NCI-H2227 (cell line): ENCODE measurements around the gene ADSS1.
"Not testable (repeated sequence)": the region's sequence is repeated elsewhere in the genome, so short reads cannot be mapped to it uniquely, and the experiment has no call there.

Source experiments
- DNase-seq: peaks from one replicate; lab custom pipeline; 2025; ENCODE audit not compliant: unreplicated experiment; lab: John Stamatoyannopoulos, UW

Gene ADSS1

DNA sequence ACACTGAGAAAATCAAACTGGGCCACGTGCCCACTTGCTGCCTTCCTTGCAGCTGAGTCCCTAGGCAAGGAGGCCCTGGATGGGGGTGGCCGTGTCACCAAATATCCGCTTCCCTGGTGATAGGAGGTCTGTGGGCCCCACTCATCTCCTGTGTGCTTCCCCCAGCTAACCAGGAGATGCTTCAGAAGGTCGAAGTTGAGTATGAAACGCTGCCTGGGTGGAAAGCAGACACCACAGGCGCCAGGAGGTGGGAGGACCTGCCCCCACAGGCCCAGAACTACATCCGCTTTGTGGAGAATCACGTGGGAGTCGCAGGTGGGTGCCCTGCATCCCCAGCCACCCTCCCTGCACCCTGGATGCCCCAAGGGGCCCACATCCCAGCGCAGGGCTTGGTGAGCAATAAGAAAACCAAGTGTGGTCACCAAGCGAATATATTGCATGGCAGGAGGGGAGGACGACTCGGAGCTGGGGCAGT is 22.1 kb downstream of the ADSS1 start:
- no peak for DNase-seq

DNA sequence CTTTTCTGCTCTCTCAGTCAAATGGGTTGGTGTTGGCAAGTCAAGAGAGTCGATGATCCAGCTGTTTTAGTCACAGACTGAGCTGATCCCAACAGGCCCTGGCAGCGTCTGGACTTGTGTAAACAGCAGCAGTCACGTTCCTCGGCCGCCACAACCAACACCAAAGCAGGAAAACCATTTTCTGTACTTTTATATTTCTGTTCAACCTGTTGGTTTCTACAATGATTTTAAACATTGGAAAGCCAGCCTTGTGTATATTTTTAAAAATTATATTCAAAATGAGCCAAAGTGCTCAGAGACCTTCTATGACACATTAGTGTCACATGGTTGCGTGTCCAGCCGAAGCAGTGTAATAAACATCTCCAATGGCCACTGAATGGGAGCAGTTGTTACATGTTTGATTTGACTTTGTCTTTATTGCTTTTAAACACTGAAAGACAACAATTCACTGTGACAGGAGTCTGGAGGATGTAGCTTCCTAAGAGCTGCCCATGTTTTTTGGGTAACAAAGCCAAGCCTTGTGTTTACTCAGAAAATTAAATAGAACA is 23.0 kb downstream of the ADSS1 start:
- no peak for DNase-seq

DNA sequence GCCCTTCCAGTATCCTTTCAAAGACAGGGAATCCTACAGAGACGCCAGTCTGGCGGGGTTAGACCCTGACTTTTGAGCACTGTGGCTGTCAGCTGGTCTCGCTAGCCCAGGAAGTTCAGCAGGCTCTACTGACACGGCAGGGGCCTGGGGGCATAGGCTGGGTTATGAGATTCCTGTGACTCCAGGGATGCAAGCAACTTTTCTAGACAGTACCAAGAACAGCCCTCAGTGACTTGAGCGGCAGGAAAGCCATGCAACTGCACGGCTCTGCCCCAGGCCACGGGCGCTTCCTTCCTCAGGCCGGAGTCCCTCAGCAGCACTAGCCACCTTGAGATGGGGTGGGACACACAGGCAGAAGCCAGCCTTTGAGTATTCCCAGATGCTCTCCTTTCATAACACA is 23.8 kb downstream of the ADSS1 start:
- no peak for DNase-seq

DNA sequence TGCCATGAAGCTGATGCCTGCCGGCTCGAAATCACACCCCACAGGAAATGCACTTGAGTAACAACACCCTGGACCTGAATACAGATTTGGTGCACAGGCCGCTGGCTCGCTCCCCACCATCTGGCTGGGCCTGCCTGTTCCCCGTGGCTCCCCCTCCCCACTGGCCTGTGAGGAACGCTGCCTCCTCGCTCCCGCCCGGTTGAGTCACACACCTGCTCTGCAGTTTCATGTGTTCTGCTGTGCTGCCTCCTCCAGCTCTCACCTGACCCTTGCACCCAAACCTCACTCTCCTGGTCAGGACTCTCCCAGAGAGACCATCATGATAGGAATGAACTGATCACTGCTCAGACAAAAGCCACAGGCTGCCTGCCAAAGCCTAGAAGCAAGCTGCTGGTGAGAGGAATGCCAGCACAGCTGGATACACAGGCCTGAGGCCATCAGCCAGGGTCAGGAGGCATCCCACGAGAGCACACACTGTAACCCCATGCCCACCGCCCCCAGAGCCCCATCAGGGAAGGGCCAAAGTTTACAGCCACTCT is 25.2 kb downstream of the ADSS1 start:
- DNase-seq, result no peak

DNA sequence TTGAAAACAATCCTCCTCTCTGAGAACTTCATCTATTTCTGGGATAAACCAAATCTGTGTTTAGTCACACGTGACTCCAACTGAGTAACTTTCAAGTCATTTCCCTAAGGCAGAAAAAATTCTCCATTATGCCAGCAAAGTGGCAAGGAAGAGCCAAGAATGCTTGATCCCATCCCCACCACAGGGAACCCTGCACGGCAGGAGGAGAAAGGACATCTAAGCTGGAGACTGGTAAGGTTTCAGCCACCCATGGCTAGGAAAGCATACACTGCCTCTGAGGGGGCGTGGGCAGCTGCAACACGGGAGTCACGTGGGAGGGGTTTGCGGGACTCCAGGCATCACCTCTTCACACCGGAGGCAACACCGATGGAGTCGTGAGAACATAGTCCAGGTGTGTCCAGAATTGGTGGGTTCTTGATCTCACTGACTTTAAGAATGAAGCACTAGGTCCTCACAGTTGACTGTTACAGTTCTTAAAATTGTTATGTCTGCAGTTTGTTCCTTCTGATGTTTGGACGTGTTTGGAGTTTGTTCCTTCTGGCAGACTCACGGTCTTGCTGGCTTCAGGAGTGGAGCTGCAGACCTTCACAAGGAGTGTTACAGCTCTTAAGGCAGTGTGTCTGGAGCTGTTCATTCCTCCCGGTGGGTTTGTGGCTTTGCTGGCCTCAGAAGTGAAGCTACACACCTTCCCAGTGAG is 26.2 kb downstream of the ADSS1 start:
- no peak for DNase-seq

DNA sequence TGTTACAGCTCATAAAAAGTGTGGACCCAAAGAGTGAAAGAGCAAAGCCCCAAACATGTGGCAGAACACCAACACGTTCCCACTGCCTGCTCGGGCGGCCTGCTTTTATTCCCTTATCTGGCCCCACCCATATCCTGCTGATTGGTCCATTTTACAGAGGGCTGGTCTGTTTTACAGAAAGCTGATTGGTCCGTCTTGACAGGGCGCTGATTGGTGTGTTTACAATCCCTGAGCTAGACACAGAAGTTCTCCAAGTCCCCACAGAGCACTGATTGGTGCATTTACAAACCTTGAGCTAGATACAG is 26.7 kb downstream of the ADSS1 start:
- not testable (repeated sequence) for DNase-seq

DNA sequence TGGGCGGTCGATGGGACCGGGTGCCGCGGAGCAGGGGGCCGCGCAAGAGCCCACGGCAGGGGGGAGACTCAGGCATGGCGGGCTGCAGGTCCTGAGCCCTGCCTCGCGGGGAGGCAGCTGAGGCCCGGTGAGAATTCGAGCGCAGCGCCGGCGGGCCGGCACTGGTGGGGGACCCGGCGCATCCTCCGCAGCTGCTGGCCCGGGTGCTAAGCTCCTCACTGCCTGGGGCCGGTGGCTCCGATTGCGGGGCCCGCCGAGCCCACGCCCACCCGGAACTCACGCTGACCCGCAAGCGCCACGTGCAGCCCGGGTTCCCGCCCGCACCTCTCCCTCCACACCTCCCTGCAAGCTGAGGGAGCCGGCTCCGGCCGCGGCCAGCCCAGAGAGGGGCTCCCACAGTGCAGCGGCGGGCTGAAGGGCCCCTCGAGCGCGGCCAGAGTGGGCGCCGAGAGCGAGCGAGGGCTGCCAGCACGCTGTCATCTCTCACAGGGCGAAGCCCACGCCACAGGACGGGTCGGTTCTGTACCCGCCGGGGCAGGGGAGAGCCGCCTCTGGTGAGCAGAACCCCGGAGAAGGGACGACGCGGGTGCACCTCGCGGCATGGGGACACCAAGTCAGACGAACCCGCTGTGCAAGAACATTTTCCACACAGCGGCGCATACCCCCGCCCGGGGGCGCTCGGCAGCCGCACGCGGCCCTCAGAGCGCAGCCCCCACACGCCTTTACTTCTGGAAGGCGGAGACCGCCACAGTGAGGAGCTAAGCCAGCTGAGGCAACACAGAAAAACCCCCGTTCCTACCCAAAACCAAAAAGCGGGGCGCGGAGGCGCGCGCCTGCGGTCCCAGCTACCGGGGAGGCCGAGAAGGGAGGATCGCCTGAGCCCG is 27.8 kb downstream of the ADSS1 start:
- DNase-seq, result peak; percentile 51

DNA sequence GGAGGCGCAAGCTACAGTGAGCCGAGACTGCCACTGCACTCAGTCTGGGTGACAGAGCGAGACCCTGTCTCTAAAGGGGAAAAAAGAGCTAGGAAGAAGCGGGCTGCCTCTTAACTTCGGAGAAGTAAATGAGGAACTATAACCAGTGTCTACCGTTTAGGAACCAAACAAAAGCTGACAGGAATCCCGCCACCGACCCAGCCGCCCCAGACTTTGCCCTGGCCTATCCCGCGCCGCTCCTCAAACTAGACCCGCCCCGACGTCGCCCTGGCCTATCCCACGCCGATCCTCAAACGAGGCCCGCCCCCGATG is 28.4 kb downstream of the ADSS1 start:
- DNase-seq, result no peak

DNA sequence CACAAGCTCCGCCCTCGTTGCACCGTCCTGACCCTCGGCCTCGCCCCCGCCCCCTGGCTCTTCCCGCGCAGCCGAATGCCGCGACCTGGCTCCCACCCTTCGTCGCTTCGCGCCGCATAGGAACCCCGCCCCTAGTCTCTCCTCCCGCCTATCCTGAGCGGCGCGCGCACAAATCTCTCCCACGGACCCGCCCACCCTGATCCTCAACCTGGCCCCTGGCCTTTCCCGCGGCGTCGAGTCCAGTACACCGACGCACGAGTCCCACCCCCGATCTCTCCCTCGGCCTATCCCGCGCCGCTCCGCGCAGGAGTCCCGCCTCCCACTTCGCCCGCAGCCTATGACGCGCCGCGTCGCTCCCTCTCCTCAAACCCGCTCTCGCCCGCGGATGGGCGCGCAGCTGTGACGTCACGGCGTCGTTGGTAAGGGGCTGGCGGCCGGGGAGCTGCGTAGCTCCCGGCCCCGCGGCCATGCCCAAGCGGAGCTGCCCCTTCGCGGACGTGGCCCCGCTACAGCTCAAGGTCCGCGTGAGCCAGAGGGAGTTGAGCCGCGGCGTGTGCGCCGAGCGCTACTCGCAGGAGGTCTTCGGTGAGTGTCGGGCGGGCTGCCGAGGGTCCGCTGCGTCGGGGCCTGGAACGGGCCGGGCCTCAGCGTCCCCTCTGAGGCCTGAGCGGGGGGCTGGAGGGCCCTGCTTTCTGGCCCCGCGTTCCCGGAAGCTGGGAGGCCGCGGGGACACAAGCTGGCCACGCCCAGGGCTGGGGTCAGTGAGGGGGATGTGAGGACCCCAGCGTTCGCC is 28.9 kb downstream of the ADSS1 start, which contains the start of gene SIVA1:
TSS of gene SIVA1 (plus strand) at position 413 of the 793 bp plus-strand sequence. CDS start at position 468, 55 bp downstream.
- DNase-seq, result peak; percentile 100

DNA sequence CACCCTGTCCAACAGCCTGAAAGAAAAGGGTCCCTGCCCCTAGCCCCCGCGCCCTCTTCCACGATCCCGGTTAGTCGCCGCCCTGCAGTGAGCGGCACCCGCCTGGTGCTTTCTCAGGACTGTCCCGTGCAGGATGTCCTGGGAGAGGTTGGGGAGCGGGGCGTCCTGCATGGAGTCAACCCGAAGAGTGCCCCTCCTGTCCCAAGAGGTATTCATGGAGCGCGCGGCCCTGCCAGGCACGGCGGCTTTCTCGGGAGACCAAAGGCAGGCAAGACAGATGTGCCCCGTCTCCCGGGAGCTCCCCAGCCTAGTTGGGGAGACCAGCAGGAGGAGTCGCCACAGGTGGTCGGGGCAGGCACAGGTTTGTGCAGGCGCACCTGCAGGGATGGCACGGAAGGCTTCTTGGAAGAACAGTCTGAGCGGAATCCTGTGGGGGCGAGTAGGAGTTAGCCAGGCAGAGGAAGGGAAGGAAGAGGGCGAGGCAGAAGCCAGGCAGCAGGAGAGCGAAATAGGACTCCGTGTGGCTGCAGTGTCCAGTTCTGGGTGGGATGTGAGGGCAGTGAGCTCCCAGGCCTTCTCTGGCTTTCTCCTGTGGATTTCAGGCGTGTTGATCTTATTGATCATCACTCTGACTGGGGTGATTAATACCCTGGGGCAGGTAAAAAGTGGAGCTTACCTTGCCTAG is 29.6 kb downstream of the ADSS1 start:
- DNase-seq, result peak; percentile 45

DNA sequence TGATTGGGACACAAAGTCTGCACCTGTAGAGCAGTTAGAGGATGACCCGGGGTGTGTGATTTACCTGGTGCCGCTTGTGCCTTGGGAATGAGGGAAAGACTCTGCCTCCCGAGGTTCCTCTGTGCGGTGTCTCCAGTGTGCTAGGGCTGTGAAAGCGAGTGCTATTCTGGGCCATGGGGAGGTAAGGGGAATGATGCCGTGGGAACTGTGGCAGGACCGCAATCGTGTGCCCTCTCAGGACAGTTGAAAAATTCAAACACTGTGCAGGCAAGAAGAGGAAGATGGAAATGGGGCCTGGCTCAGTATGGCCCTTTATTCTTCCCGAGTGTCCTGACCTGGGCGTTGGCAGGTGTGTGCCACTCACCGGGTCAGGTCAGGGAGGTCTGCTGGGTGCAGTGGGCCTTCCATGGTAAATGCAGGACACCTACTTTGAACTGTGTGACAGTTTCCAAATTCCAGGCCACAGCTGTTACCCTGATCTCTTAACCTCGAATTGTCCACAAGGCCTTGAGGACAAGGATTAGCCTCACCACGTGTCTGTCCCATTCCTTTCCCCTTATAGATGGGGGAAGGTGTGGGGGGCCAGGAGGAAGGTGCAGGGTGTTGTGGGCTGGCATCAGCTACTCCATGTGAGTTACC is 30.3 kb downstream of the ADSS1 start:
- DNase-seq, result no peak

DNA sequence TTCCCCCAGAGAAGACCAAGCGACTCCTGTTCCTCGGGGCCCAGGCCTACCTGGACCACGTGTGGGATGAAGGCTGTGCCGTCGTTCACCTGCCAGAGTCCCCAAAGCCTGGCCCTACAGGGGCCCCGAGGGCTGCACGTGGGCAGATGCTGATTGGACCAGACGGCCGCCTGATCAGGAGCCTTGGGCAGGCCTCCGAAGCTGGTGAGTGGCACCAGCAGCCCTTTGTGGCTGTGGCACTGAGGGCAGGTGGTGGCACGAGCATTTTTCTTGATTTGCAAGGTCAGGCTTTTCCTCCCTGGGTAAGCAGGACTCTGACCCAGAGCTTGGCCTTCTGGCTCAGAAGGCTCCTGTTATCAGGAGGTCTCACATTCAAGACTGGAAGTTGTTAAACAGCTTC is 31.6 kb downstream of the ADSS1 start:
- no peak for DNase-seq

DNA sequence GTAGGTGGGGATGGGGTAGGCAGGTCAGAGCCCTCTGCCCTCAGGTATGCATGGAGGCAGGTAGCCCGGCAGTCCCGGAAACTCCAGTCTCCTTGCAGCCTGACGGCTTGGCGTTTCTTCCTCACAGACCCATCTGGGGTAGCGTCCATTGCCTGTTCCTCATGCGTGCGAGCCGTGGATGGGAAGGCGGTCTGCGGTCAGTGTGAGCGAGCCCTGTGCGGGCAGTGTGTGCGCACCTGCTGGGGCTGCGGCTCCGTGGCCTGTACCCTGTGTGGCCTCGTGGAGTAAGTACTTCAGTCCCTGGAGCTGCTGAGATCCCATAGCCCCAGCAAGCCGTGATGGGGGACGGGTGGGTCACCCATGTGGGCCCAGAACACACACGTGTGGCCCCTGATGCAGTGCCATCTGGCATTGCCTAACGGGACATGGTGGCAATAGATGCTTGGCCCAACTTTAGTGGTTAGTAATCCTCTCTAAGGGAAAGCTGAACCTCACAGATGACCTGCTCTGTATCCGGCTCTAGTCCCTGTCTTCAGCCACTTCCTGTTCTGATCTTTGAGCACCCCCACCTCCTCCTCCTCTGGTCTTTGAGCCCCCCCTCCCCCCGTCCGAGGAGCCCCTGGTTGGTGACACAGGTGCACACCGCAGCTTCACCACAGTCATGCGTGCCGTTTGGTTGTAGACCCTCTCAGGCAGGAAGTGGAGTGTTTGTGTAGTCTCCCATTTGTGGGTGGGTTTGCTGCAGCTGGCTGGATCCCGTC is 32.6 kb downstream of the ADSS1 start:
- no peak for DNase-seq

DNA sequence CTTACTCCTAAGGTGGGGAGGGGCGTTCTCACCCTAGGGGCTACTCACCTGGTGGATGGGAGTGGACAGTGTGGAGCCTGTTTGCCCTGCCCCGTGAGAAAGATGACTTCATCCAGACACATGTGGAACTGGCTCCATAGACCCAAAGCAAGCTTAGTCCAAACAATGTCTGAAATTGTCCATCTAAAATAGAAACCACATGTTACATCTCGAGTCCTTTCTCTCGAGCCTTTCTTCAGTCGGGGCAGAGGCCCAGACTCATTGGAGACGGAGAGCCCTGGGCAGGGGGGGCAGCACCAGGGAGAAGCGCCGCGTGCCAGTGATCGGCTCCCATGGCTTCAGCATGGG is 33.2 kb downstream of the ADSS1 start:
- no peak for DNase-seq

DNA sequence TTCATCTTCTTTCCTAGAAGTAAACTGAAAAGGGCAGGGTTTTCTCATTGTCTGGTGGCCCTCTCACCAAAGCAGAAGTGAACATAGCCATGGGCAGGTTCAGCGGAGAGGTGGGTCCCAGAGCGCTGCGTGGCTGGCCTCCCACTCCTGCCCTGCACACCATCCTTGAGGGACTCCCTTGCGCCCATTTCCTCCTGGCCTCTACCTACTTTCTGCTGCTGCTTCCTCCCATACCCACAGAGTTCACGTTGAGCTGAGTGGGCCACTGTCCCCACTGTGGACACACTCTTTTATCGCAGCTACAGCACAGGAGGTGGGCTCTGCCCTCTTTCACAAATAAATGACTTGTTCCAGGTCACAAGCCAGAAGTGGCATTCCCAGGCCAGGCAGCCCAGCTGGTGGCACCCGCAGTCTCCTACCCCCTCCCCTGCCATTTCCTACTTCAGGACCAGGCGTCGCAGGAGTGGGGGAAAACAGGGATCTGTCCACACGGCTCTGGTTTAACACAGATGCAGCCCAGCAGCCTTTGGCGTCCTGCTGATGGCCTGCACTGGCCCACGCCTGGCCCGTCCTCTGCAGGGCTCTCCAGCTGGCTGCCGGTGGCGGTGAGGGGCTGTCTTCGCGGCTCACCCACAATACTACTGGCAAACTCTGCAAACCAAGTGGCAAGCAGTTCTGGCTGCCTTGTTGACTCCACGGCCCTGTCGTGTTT is 33.8 kb downstream of the ADSS1 start:
- no peak for DNase-seq

DNA sequence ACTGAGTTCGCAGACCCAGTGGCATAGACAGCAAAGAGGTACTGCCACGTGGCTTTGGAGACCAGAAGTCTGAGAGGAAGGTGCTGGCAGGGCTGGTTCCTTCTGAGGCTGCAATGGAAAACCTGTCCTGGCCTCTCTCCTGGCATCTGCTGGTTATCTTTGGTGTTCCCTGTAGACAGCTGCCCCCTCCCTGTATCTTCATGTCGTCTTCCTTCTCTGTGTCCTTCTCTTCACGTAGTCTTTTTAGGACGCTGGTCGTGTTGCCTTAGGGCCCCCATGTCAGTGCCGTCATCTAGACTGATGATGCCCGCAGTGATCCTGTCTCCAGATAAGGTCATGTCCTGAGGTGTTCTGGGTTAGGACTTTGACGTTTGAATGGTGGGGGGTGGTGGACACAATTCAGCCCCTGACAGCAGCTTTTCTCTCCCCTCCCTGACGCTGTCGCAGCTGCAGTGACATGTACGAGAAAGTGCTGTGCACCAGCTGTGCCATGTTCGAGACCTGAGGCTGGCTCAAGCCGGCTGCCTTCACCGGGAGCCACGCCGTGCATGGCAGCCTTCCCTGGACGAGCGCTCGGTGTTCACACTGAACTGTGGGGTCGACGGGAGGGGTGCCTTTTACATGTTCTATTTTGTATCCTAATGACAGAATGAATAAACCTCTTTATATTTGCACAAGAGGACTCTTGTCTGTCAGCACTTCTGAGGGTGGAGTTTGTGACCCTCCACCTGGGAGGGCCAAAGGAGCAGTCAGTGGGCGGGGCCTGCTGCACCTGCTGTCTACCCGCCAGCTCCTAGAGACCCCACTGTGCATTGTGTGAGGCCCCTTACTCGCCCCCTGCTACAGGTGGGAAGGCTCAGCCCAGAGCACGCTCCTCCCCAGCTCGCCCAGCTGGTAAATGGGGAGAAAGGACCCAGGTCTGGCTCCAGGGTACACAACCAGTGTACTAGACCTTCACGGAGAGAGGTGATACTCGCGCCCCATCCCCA is 35.2 kb downstream of the ADSS1 start:
- DNase-seq, result no peak

DNA sequence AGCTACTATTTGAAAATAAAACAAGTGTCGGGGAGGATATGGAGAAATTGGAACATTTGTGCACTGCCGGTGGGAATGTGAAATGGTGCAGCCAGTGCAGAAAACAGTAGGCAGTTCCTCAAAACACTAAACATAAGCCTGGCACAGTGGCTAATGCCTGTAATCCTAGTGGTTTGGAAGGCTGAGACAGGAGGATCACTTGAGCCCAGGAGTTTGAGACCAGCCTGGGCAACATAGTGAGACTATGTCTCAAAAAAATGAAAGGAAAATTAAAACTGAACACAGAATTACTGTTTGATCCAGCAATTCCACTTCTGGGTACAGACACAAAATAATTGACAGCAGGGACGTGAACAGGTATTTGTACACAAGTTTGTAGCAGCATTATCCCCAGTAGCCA is 41.5 kb downstream of the ADSS1 start:
- DNase-seq, result no peak
